Urinary bladder (tissue), 4 donors: ENCODE data around the gene SHKBP1. TPM values are rescaled to one million over a fixed set of nuclear protein-coding genes. Genes with fewer than 3 reads are reported as not detected.
"Not testable (repeated sequence)": the region's sequence is repeated elsewhere in the genome, so short reads cannot be mapped to it uniquely, and the experiment has no call there.

ENCODE experiments used
- DNase-seq: peaks from one replicate; pipeline ENCODE4 v3.0.0-alpha.2; 2015; ENCODE audit errors: extremely low spot score
- H3K27ac ChIP-seq: one replicate; pipeline ENCODE4 v1.5.1; 2013; ENCODE audit warnings: low read depth, mild to moderate bottlenecking, moderate library complexity
- H3K36me3 ChIP-seq: one replicate; pipeline ENCODE4 v1.6.1; 2013; ENCODE audit warnings: mild to moderate bottlenecking, moderate library complexity; ENCODE audit not compliant: insufficient read depth
- H3K4me1 ChIP-seq: one replicate; pipeline ENCODE4 v1.6.1; 2013; ENCODE audit warnings: mild to moderate bottlenecking, moderate library complexity; ENCODE audit not compliant: insufficient read depth
- H3K4me3 ChIP-seq: one replicate; pipeline ENCODE4 v1.5.1; 2013; ENCODE audit warnings: low read depth, low read length
- WGBS: extraction: QIAGEN DNeasy Blood & Tissue Kit; methylation state at CpG from one replicate; pipeline ENCODE4 v1.1.7; 2013; 5-methylcytosine and 5-hydroxymethylcytosine counted together
- polyA plus RNA-seq: library from polyadenylated mRNA; stranded (reverse); fragments of 200-250 nt; gene quantifications from one replicate; pipeline ENCODE4 v1.2.3, GENCODE V29; 2013
- total RNA-seq: library from RNA; depleted of rRNA; stranded (reverse); fragments of >200 nt; gene quantifications from one replicate; pipeline ENCODE4 v1.2.3, GENCODE V29; 2014
- donor health status: healthy with polysubstance abuse.
- donor health status: healthy.

SHKBP1 gene
- total and polyA plus RNA-seq, 2 donors, result 10.2 to 77.9 TPM

DNA sequence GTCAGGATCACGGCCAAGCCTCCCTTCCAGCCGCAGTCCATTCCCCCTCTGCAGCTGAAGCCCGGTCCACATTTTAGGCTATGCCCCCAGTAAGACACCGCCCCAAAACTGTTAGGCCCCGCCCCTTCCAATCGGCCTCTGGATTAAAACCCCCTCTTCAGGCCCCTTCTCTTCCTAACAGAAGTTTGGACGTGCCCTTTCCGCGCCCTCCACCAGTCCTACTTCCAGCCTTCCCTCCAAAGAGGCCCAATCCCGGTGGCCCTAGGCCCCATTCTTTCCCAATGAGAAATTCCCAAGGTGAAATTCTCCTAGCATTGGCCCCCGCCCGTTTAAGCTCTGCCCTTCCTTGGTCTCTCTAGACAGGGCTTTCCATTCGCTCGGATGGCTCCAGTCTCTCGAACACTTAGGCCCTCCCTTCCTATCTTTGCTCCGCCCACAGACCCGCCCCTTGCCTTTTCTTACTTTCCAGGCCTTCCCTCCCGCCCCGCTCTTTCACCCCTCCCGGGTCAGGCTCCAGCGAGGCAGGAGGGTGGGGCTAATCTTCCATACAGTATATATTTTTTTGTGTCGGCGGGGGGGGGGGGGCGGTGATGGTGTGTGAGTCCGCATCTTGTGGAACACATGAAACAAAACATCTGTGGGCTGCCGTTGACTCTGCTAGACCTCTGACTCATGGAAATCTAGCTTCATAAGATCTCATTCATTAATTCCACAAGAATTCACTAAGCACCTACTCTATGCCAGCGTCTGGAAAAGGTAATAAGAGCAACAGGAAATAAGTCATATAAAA is 38.1 kb downstream of the SHKBP1 start:
- Histone ChIP-seq H3K36me3 (peaks cover 2% of the 10 kb centered on the region), H3K27ac (peak overlapping the region; percentile 81), H3K4me1 (no peaks in the 10 kb centered on the region), H3K4me3 (peak overlapping the region; percentile 59)
- DNase-seq, result peak; percentile 76
- WGBS, result 8% methylated on average over 27 of the region's 27 CpGs

DNA sequence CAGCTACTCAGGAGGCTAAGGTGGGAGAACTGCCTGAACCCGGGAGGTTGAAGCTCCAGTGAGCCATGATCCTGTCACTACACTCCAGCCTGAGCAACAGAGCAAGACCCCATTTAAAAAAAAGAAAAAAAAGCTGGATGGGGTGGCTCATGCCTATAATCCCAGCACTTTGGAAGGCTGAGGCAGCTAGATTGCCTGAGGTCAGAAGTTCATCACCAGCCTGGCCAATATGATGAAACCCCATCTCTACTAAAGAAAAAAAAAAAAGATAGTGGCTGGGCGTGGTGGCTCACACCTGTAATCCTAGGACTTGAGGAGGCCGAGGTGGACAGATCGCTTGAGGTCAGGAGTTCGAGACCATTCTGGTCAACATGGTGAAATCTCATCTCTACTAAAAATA is 39.5 kb downstream of the SHKBP1 start:
- no peak overlapping the region for H3K27ac ChIP-seq
- WGBS, result 91% methylated on average over 5 of the region's 5 CpGs
- no peak overlapping the region for H3K4me3 ChIP-seq
- H3K4me1 ChIP-seq, result no peaks in the 10 kb centered on the region
- DNase-seq, result no peak
- H3K36me3 ChIP-seq, result peaks cover 2% of the 10 kb centered on the region

- 93% methylated on average over 17 of the region's 17 CpGs for WGBS
- no peaks in the 10 kb centered on the region for H3K4me1 ChIP-seq
- peaks cover 2% of the 10 kb centered on the region for H3K36me3 ChIP-seq
- no peak for DNase-seq
- H3K4me3 ChIP-seq, result no peak overlapping the region
- no peak overlapping the region for H3K27ac ChIP-seq
These were observed 40.3 kb downstream of the SHKBP1 start for GRCh38 chr19:40616941-40617340.

DNA sequence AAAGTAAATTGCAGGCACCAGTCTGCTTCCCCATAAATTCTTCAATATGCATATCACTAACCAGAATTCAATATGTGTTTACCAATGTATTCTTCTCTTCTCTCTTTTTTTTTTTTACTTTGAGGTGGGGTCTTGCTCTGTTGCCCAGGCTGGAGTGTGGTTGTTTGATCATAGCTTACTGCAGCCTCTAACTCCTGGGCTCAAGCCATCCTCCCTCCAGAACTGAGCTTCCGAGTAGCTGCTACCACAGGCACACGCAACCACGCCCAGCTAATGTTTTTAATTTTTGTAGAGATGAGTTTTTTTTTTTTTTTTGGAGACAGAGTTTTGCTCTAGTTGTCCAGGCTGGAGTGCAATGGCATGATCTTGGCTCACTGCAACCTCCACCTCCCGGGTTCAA is 41.3 kb downstream of the SHKBP1 start:
- no peak overlapping the region for H3K4me3 ChIP-seq
- WGBS, result 75% methylated on average over 4 of the region's 4 CpGs
- DNase-seq, result no peak
- H3K36me3 ChIP-seq, result peaks cover 2% of the 10 kb centered on the region
- H3K4me1 ChIP-seq, result no peaks in the 10 kb centered on the region
- no peak overlapping the region for H3K27ac ChIP-seq

DNA sequence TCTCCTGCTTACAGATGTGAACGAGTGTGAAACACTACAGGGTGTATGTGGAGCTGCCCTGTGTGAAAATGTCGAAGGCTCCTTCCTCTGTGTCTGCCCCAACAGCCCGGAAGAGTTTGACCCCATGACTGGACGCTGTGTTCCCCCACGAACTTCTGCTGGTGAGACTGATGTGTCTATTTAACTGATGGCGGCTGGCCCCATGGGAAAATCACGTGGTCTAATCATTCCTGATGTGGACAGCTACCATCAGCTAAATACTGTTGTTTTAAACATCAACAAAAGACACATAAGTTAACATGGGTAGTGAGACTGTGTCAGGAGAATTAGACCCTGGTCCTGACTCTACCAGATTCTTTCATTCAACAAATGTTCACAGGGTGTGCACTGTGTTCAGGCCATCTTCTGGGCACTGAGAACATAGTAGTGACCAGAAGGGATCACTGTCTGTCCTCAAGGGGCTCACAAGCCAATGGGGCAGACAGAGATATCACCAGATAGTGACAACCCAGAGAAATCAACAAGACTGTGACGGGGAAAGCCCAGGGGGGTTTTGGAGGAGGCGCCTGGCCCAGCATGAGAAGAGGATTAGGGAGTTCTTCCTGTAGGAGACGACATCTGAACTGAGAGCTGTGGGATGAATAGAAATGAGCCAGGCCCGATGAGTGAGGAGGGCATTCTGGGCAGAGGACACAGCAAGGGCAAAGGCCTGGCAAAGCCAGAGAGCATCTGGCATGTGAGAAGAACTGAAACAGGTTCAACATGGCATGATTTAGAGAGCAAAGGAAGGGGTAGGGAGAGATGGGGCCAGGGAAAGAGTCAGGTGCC is 42.9 kb downstream of the SHKBP1 start:
- Histone ChIP-seq H3K4me3 (no peak overlapping the region), H3K36me3 (peaks cover 2% of the 10 kb centered on the region), H3K4me1 (no peaks in the 10 kb centered on the region), H3K27ac (no peak overlapping the region)
- DNase-seq, result no peak
- whole genome bisulfite sequencing, result 80% methylated on average over 11 of the region's 11 CpGs

- no peak for DNase-seq
- peaks cover 2% of the 10 kb centered on the region for H3K36me3 ChIP-seq
- no peak overlapping the region for H3K4me3 ChIP-seq
- 94% methylated on average over 8 of the region's 8 CpGs for WGBS
- no peak overlapping the region for H3K27ac ChIP-seq
- H3K4me1 ChIP-seq, result no peaks in the 10 kb centered on the region
These were observed 43.5 kb downstream of the SHKBP1 start for GRCh38 chr19:40620161-40620485.

GRCh38 chr19:40621283-40621682 is 44.6 kb downstream of the SHKBP1 start:
- Histone ChIP-seq H3K27ac (no peak overlapping the region), H3K4me3 (no peak overlapping the region), H3K4me1 (no peaks in the 10 kb centered on the region), H3K36me3 (peaks cover 2% of the 10 kb centered on the region)
- WGBS, result 95% methylated on average over 2 of the region's 2 CpGs
- no peak for DNase-seq

- Histone ChIP-seq H3K4me3 (no peak overlapping the region), H3K27ac (no peak overlapping the region), H3K36me3 (peaks cover 2% of the 10 kb centered on the region), H3K4me1 (no peaks in the 10 kb centered on the region)
- 93% methylated on average over 24 of the region's 24 CpGs for WGBS
- DNase-seq, result no peak
These were observed 45.5 kb downstream of the SHKBP1 start for GRCh38 chr19:40621966-40622772.

DNA sequence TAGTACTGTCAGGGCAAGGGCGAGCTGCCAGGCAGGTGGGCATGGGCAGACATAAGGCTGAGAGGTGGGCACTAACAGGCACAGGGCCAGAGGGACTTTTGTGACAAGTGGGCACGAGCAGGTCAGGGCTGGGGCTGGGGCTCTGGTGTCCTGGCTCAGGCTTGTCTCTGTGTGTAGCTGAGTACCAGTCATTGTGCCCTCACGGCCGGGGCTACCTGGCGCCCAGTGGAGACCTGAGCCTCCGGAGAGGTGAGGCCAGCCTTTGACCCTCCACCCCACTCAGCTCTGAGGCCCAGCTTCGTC is 46.1 kb downstream of the SHKBP1 start:
- Histone ChIP-seq H3K27ac (no peak overlapping the region), H3K36me3 (peaks cover 2% of the 10 kb centered on the region), H3K4me1 (no peaks in the 10 kb centered on the region), H3K4me3 (no peak overlapping the region)
- no peak for DNase-seq
- 92% methylated on average over 7 of the region's 7 CpGs for WGBS

DNA sequence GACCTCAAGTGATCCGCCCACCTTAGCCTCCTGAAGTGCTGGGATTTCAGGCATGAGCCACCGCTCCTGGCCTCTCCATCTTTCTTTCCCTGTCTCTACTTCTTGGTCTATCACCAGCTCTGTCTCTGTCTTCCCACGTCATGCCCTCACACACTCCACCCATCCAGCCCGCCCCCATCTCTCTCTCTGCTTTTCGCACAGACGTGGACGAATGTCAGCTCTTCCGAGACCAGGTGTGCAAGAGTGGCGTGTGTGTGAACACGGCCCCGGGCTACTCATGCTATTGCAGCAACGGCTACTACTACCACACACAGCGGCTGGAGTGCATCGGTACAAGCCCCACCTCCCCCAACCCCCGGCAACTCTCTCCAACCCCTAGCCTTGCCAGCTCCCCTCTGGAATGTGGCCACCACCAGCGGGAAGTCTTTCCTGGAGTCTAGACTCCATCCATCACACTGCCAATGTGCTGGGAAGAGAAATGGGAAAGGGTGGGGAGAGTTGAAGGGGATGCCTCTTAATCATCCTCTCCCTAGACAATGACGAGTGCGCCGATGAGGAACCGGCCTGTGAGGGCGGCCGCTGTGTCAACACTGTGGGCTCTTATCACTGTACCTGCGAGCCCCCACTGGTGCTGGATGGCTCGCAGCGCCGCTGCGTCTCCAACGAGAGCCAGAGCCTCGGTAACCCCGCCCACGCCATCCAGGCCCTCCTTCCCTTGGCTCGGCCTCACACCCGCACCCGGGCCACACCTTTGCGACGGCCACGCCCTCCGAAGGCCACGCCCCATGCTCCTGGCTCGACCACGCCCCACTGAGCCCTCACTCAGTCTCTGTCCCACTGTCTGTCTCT is 47.0 kb downstream of the SHKBP1 start:
- DNase-seq, result no peak
- Histone ChIP-seq H3K27ac (no peak overlapping the region), H3K4me1 (no peaks in the 10 kb centered on the region), H3K4me3 (no peak overlapping the region), H3K36me3 (peaks cover 2% of the 10 kb centered on the region)
- WGBS, result 61% methylated on average over 41 of the region's 41 CpGs

DNA sequence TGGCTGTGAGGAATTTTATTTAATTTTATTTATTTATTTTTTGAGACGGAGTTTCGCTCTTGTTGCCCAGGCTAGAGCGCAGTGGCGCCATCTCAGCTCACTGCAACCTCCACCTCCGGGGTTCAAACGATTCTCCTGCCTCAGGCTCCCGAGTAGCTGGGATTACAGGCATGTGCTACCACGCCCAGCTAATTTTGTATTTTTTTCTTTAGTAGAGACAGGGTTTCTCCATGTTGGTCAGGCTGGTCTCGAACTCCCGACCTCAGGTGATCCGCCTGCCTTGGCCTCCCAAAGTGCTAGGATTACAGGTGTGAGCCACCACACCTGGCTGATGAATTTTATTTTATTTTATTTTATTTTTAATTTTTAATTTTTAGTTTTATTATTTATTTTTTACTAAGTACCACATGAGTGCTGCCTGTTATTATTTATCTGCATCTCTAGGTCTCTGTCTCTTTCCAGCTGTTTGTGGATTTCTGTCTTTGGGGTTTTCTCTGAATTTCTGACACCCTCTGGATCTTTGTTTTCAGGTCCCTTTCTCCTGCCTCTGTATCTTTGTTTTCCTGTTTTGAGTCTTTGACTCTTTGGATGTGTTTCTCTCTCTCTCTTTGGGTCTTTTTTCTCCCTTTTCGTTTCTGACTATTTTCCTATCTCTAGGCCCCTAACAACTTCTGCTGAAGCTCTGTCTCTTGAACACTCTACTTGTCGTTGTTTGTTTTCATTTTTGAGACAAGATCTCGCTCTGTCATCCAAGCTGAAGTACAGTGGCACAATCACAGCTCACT is 47.9 kb downstream of the SHKBP1 start:
- not testable (repeated sequence) for H3K4me3 ChIP-seq, DNase-seq, H3K4me1 ChIP-seq, H3K27ac ChIP-seq, H3K36me3 ChIP-seq
- 87% methylated on average over 14 of the region's 14 CpGs for WGBS

- Histone ChIP-seq H3K36me3 (no peaks in the 10 kb centered on the region), H3K4me1 (no peaks in the 10 kb centered on the region), H3K4me3 (no peak overlapping the region), H3K27ac (no peak overlapping the region)
- no peak for DNase-seq
- 80% methylated on average over 7 of the region's 7 CpGs for WGBS
These were observed 48.9 kb downstream of the SHKBP1 start for GRCh38 chr19:40625406-40626120.
